ENCODE measurements around the gene CSMD2. TPM values are rescaled to one million over a fixed set of nuclear protein-coding genes. Genes with fewer than 3 reads are reported as not detected.

The CSMD2 gene
- total and polyA plus RNA-seq, 2 of the 8 experiments (the other 6 are each of a cell fraction or from before 2014, with no cell fraction given), result 7.0 to 14.7 TPM

GRCh38 chr1:33686551-33686950 lies 478.5 kb downstream of the CSMD2 start (continued):
- TF ChIP-seq HDAC2 (IDR thresholded peaks at IDR 0.05; ENCODE audit: borderline replicate concordance in 1 of 2, low read depth in 2 of 2, low read length in 2 of 2) (no peak), SRF (IDR thresholded peaks at IDR 0.05; ENCODE audit: low read depth, low read length) (no peak), ASH2L (IDR thresholded peaks at IDR 0.05; ENCODE audit: low read length) (no peak), KDM1A (IDR thresholded peaks at IDR 0.05; ENCODE audit: borderline replicate concordance, low read length) (no peak), NANOG (IDR thresholded peaks at IDR 0.05; ENCODE audit: insufficient read depth, low read depth, low read length, poor library complexity, severe bottlenecking) (no peak), ATF3 (IDR thresholded peaks at IDR 0.05; ENCODE audit: insufficient read depth, low read depth, low read length) (no peak), TEAD4 (IDR thresholded peaks at IDR 0.05; ENCODE audit: low read depth, low read length) (no peak), BACH1 (IDR thresholded peaks at IDR 0.05; ENCODE audit: low read length) (no peak)
